ENCODE measurements around the gene MVB12B. TPM values are rescaled to one million over a fixed set of nuclear protein-coding genes. Genes with fewer than 3 reads are reported as not detected.
A peak's percentile ranks its signal among the peaks of the same experiment; 100 is the strongest.

Gene MVB12B
- total and polyA plus RNA-seq, 2 of the 4 experiments (the other 2 are of a cell fraction), result 2.0 to 4.0 TPM

DNA sequence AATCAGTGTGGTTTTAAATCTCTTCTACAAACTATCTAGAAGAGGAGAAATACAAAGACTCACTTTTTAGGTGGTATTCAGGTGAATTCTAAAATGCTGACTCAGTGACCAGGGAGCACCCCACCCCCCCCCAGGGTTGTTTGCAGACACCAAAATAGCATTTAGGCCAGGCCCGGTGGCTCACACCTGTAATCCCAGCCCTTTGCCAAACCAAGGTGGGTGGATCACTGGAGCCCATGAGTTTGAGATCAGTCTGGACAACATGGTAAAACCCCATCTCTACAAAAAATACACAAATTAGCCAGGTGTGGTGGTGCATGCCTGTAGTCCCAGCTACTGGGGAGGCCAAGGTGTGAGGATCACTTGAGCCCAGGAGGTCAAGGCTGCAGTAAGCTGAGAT is 168.1 kb downstream of the MVB12B start:
- dilution Hi-C loops (cut with HindIII; ENCODE audit: low sequenced_read_pairs, unreplicated experiment), result no loop called here
- Histone ChIP-seq H3K9me1 (ENCODE audit: insufficient read depth, low read length) (no peaks in the 10 kb centered on the region), H3K18ac (ENCODE audit: low read depth, low read length) (no peak overlapping the region), H2AK9ac (replicated peaks; ENCODE audit: low read depth, low read length, poor library complexity) (no peak overlapping the region), H3K9ac (ENCODE audit: low read depth, low read length) (no peak overlapping the region), H2BK15ac (ENCODE audit: low read depth, low read length) (no peak overlapping the region), H2BK5ac (ENCODE audit: low read depth, low read length, poor library complexity, severe bottlenecking) (no peak overlapping the region), H3K4me2 (ENCODE audit: low read depth, low read length) (no peak overlapping the region), H3K27ac (ENCODE audit: insufficient read depth, low read length) (no peak overlapping the region), H2BK120ac (ENCODE audit: low read depth, low read length) (no peak overlapping the region), H3K4ac (ENCODE audit: low read depth, low read length) (no peak overlapping the region), H3K4me3 (ENCODE audit: insufficient read depth, low read depth, low read length) (no peak overlapping the region), H3K14ac (replicated peaks; ENCODE audit: low read depth, low read length) (no peak overlapping the region), H3K23ac (ENCODE audit: low read depth, low read length) (no peak overlapping the region), H4K91ac (ENCODE audit: insufficient read depth, low read depth, low read length) (no peak overlapping the region), H2AFZ (replicated peaks; ENCODE audit: low read length, poor library complexity) (no peak overlapping the region), H2BK20ac (ENCODE audit: low read depth, low read length) (no peak overlapping the region), H4K20me1 (ENCODE audit: insufficient read depth, low read length) (no peaks in the 10 kb centered on the region), H3K36me3 (ENCODE audit: control insufficient read depth, insufficient read depth, low read length) (no peaks in the 10 kb centered on the region), H3K56ac (ENCODE audit: extremely low read depth, insufficient read depth, low read length) (no peak overlapping the region), H4K8ac (ENCODE audit: low read depth in 2 of 2, low read length in 2 of 2) (no peak overlapping the region), H3K4me1 (ENCODE audit: control insufficient read depth, insufficient read depth, low read length) (peaks cover under 1% of the 10 kb centered on the region; the same call in 1 of the 2 replicates), H2AK5ac (ENCODE audit: low read depth, low read length) (no peak overlapping the region), H3K79me1 (ENCODE audit: low read depth in 1 of 2, low read length in 2 of 2) (no peaks in the 10 kb centered on the region), H3K27me3 (ENCODE audit: control insufficient read depth, insufficient read depth, low read length) (no peaks in the 10 kb centered on the region), H3K9me3 (ENCODE audit: control insufficient read depth, insufficient read depth, low read length) (no peaks in the 10 kb centered on the region), H4K5ac (ENCODE audit: low read depth, low read length) (no peak overlapping the region)
- BruUV-seq (replicated peaks), result no TSS peak
- DNase-seq, result no peak
- ChIA-PET POLR2A (ENCODE audit: unreplicated experiment) (no interaction called here), CTCF (no interaction called here)
- ATAC-seq (ENCODE audit: low read depth), result no peak
- in situ Hi-C loops (cut with MboI; ENCODE audit: low sequenced_read_pairs), result loop anchor here (5.0 to 25.0 kb wide), 2 partner anchors 192 to 1082 kb away; no protein-coding TSS in a partner anchor
- WGBS, 2 experiments (ENCODE audit: extremely low coverage in 2 of 2, insufficient read length in 1 of 2), result no CpG with 5 or more reads among the region's 1 CpG
- TF ChIP-seq, protein P1, sequence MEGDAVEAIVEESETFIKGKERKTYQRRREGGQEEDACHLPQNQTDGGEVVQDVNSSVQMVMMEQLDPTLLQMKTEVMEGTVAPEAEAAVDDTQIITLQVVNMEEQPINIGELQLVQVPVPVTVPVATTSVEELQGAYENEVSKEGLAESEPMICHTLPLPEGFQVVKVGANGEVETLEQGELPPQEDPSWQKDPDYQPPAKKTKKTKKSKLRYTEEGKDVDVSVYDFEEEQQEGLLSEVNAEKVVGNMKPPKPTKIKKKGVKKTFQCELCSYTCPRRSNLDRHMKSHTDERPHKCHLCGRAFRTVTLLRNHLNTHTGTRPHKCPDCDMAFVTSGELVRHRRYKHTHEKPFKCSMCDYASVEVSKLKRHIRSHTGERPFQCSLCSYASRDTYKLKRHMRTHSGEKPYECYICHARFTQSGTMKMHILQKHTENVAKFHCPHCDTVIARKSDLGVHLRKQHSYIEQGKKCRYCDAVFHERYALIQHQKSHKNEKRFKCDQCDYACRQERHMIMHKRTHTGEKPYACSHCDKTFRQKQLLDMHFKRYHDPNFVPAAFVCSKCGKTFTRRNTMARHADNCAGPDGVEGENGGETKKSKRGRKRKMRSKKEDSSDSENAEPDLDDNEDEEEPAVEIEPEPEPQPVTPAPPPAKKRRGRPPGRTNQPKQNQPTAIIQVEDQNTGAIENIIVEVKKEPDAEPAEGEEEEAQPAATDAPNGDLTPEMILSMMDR (conservative IDR thresholded peaks at IDR 0.05; ENCODE audit: low read depth, low read length), result no peak
- peak; percentile 23; the same call in 1 of the 2 replicates for TF ChIP-seq MAFK (IDR thresholded peaks at IDR 0.05; ENCODE audit: low read depth, low read length)
- intact Hi-C loops (cut with micrococcal nuclease), result loop anchor here (5.0 to 10.0 kb wide), 3 partner anchors 267 to 1090 kb away; partner anchors contain the start of gene PBX3
